IMR-90 (cell line): Measurements from ENCODE around the gene AKAP6. TPM values are rescaled to one million over a fixed set of nuclear protein-coding genes. Genes with fewer than 3 reads are reported as not detected.

Experiments used
- ATAC-seq: fragments of 200-7000 bp; cut with Tn5 transposase; 2 replicates; pipeline ENCODE4 v1.9.1; 2020; ENCODE audit warnings: low read depth, mild to moderate bottlenecking, moderate library complexity
- BruUV-seq: library from RNA; stranded (reverse); fragments of 400-500 nt; replicated peaks from 2 replicates; lab custom pipeline; 2021; lab: Mats Ljungman, UMichigan
- CTCF ChIA-PET: fragments of 300-600 bp; formaldehyde crosslinking; extraction: SDS; loops from one replicate; lab custom pipeline; 2021; ENCODE audit warnings: antibody characterized with exemption; lab: Yijun Ruan, JAX
- POLR2A ChIA-PET: fragments of 300-600 bp; sonication (Branson Sonifier 250); formaldehyde crosslinking; loops from one replicate; lab custom pipeline; 2022; ENCODE audit warnings: antibody characterized with exemption; ENCODE audit not compliant: unreplicated experiment; lab: Charles Lee
- DNase-seq: peaks from one replicate; pipeline ENCODE4 v3.0.0; 2013
- H2AFZ ChIP-seq: replicated peaks from 2 replicates; pipeline ENCODE3; 2013; ENCODE audit warnings: low read length, mild to moderate bottlenecking; ENCODE audit not compliant: poor library complexity
- H2AK5ac ChIP-seq: 2 replicates; pipeline ENCODE4 v1.6.1; 2013; ENCODE audit warnings: low read depth, low read length, inconsistent platforms
- H2AK9ac ChIP-seq: replicated peaks from 2 replicates; pipeline ENCODE3; 2013; ENCODE audit warnings: mild to moderate bottlenecking, low read depth, low read length, moderate library complexity; ENCODE audit not compliant: poor library complexity
- H2BK120ac ChIP-seq: 2 replicates; pipeline ENCODE4 v1.6.1; 2013; ENCODE audit warnings: low read depth, low read length, inconsistent platforms
- H2BK15ac ChIP-seq: 3 replicates; pipeline ENCODE4 v1.6.1; 2013; ENCODE audit warnings: low read depth, low read length, inconsistent platforms
- H2BK20ac ChIP-seq: 2 replicates; pipeline ENCODE4 v1.6.1; 2013; ENCODE audit warnings: low read depth, mild to moderate bottlenecking, inconsistent platforms, low read length, moderate library complexity
- H2BK5ac ChIP-seq: 2 replicates; pipeline ENCODE4 v1.6.1; 2013; ENCODE audit warnings: mild to moderate bottlenecking, low read depth, low read length, inconsistent platforms; ENCODE audit not compliant: poor library complexity, severe bottlenecking
- H3K14ac ChIP-seq: replicated peaks from 2 replicates; pipeline ENCODE4 v1.6.1; 2013; ENCODE audit warnings: low read depth, low read length, inconsistent platforms
- H3K18ac ChIP-seq: 2 replicates; pipeline ENCODE4 v1.6.1; 2013; ENCODE audit warnings: low read depth, low read length, control low read depth
- H3K23ac ChIP-seq: 2 replicates; pipeline ENCODE4 v1.6.1; 2013; ENCODE audit warnings: low read depth, low read length, inconsistent platforms
- H3K27ac ChIP-seq: 2 replicates; pipeline ENCODE4 v1.5.1; 2013; ENCODE audit warnings: mild to moderate bottlenecking, control low read depth, low read length; ENCODE audit not compliant: insufficient read depth
- H3K27me3 ChIP-seq: 2 replicates; pipeline ENCODE4 v1.6.1; 2013; ENCODE audit warnings: low read length; ENCODE audit not compliant: control insufficient read depth, insufficient read depth
- H3K36me3 ChIP-seq: 2 replicates; pipeline ENCODE4 v1.6.1; 2013; ENCODE audit warnings: low read length, mixed read lengths; ENCODE audit not compliant: control insufficient read depth, insufficient read depth
- H3K4ac ChIP-seq: 2 replicates; pipeline ENCODE4 v1.6.1; 2013; ENCODE audit warnings: low read depth, low read length, inconsistent platforms
- H3K4me1 ChIP-seq: 2 replicates; pipeline ENCODE4 v1.6.1; 2013; ENCODE audit warnings: low read length, mixed read lengths; ENCODE audit not compliant: control insufficient read depth, insufficient read depth
- H3K4me2 ChIP-seq: 2 replicates; pipeline ENCODE4 v1.6.1; 2013; ENCODE audit warnings: low read depth, mild to moderate bottlenecking, control low read depth, low read length, moderate library complexity
- H3K4me3 ChIP-seq: 2 replicates; pipeline ENCODE4 v1.5.1; 2013; ENCODE audit warnings: low read depth, mild to moderate bottlenecking, control low read depth, low read length, moderate library complexity; ENCODE audit not compliant: insufficient read depth
- H3K56ac ChIP-seq: 2 replicates; pipeline ENCODE4 v1.6.1; 2013; ENCODE audit warnings: low read length, inconsistent platforms; ENCODE audit not compliant: insufficient read depth; ENCODE audit errors: extremely low read depth
- H3K79me1 ChIP-seq, 2 experiments: 2 replicates each; pipeline ENCODE4 v1.6.1; 2013; ENCODE audit warnings: low read length in 2 of 2, inconsistent platforms in 1 of 2, low read depth in 1 of 2
- H3K9ac ChIP-seq: 2 replicates; pipeline ENCODE4 v1.6.1; 2013; ENCODE audit warnings: low read depth, low read length, control low read depth
- H3K9me1 ChIP-seq: 2 replicates; pipeline ENCODE4 v1.6.1; 2013; ENCODE audit warnings: low read length, inconsistent platforms; ENCODE audit not compliant: insufficient read depth
- H3K9me3 ChIP-seq: 2 replicates; pipeline ENCODE4 v1.6.1; 2013; ENCODE audit warnings: low read length; ENCODE audit not compliant: control insufficient read depth, insufficient read depth
- H4K20me1 ChIP-seq: 2 replicates; pipeline ENCODE4 v1.6.1; 2013; ENCODE audit warnings: low read length, inconsistent platforms; ENCODE audit not compliant: insufficient read depth
- H4K5ac ChIP-seq: 2 replicates; pipeline ENCODE4 v1.6.1; 2013; ENCODE audit warnings: mild to moderate bottlenecking, low read depth, low read length, control low read depth
- H4K8ac ChIP-seq, 2 experiments: 2 replicates each; pipeline ENCODE4 v1.6.1; 2013; ENCODE audit warnings: low read depth in 2 of 2, low read length in 2 of 2, control low read depth in 1 of 2, inconsistent platforms in 1 of 2
- H4K91ac ChIP-seq: 2 replicates; pipeline ENCODE4 v1.6.1; 2013; ENCODE audit warnings: low read depth, low read length, inconsistent platforms; ENCODE audit not compliant: insufficient read depth
- FOS ChIP-seq: fragments of 150-350 bp; IDR thresholded peaks from 2 replicates; pipeline ENCODE4 v1.6.1; 2016; ENCODE audit warnings: low read depth, low read length
- RAD21 ChIP-seq: IDR thresholded peaks from 2 replicates; pipeline ENCODE4 v1.6.1; 2012; ENCODE audit warnings: low read length, improper control_type of control experiment
- dilution Hi-C: fragments of 300-500 bp; cut with HindIII; formaldehyde crosslinking; loops from one replicate; pipeline ENCODE4 v1.14.3; 2018; ENCODE audit warnings: low sequenced_read_pairs; ENCODE audit not compliant: unreplicated experiment
- in situ Hi-C: fragments of 300-500 bp; cut with MboI; formaldehyde crosslinking; loops from 3 replicates; pipeline ENCODE4 v1.14.3; 2019; ENCODE audit warnings: low sequenced_read_pairs, inconsistent platforms, mixed read lengths
- intact Hi-C: fragments of 100-400 bp; cut with micrococcal nuclease; formaldehyde crosslinking; loops from 2 replicates; pipeline ENCODE4 v1.10.0; 2022
- polyA plus RNA-seq, 3 experiments: library from polyadenylated mRNA; depleted of rRNA; stranded (reverse); fragments of >200 nt; gene quantifications; 2 replicates each; pipeline ENCODE4 v1.2.3, GENCODE V29; 2012; ENCODE audit warnings: low replicate concordance in 1 of 3
- total RNA-seq: library from RNA; depleted of rRNA; stranded (reverse); fragments of >200 nt; gene quantifications from 2 replicates; pipeline ENCODE4 v1.2.3, GENCODE V29; 2012
- TF ChIP-seq, protein P1 (sequence below): conservative IDR thresholded peaks from 2 replicates; pipeline ENCODE4 v1.5.1; 2012; ENCODE audit warnings: mild to moderate bottlenecking, low read depth, low read length, improper control_type of control experiment

AKAP6 gene
- total and polyA plus RNA-seq, 2 of the 4 experiments (the other 2 are of a cell fraction), result 0.22 to 1.6 TPM

GRCh38 chr14:32366256-32366879 lies 37.3 kb downstream of the AKAP6 start:
- Histone ChIP-seq H2BK5ac (no peak overlapping the region), H3K18ac (no peak overlapping the region), H3K27ac (no peak overlapping the region), H2AK9ac (no peak overlapping the region), H3K4me3 (no peak overlapping the region), H3K56ac (no peak overlapping the region), H3K4me1 (peaks cover 10% of the 10 kb centered on the region; the same call in 1 of the 2 replicates), H2AFZ (no peak overlapping the region), H3K36me3 (no peaks in the 10 kb centered on the region), H3K27me3 (peaks cover 2% of the 10 kb centered on the region; the same call in 1 of the 2 replicates), H3K79me1 (no peaks in the 10 kb centered on the region), H2BK20ac (no peak overlapping the region), H3K9me3 (no peaks in the 10 kb centered on the region), H2AK5ac (no peak overlapping the region), H3K4ac (no peak overlapping the region), H3K23ac (no peak overlapping the region), H4K20me1 (no peaks in the 10 kb centered on the region), H3K9ac (no peak overlapping the region), H4K5ac (no peak overlapping the region), H3K9me1 (peaks cover 5% of the 10 kb centered on the region; the same call in 1 of the 2 replicates), H3K4me2 (no peak overlapping the region), H2BK15ac (no peak overlapping the region), H2BK120ac (no peak overlapping the region), H4K91ac (no peak overlapping the region), H4K8ac (no peak overlapping the region), H3K14ac (0 out of 2 replicates have a peak overlapping the region, but pooled peaks have one; percentile 46)
- ChIA-PET CTCF (interaction anchor here (0.6 kb wide), 1 partner anchor 1152 kb away, joined by 5 read pairs; no protein-coding TSS in a partner anchor), POLR2A (no interaction called here)
- dilution Hi-C loops (no loop called here), intact Hi-C loops (no loop called here), in situ Hi-C loops (no loop called here)
- DNase-seq (no peak), ATAC-seq (peak; percentile 42; the same call in 1 of the 2 replicates)
- TF ChIP-seq, protein P1, sequence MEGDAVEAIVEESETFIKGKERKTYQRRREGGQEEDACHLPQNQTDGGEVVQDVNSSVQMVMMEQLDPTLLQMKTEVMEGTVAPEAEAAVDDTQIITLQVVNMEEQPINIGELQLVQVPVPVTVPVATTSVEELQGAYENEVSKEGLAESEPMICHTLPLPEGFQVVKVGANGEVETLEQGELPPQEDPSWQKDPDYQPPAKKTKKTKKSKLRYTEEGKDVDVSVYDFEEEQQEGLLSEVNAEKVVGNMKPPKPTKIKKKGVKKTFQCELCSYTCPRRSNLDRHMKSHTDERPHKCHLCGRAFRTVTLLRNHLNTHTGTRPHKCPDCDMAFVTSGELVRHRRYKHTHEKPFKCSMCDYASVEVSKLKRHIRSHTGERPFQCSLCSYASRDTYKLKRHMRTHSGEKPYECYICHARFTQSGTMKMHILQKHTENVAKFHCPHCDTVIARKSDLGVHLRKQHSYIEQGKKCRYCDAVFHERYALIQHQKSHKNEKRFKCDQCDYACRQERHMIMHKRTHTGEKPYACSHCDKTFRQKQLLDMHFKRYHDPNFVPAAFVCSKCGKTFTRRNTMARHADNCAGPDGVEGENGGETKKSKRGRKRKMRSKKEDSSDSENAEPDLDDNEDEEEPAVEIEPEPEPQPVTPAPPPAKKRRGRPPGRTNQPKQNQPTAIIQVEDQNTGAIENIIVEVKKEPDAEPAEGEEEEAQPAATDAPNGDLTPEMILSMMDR, result 0 out of 2 replicates have a peak, but pooled peaks have one; percentile 9
- 0 out of 2 replicates have a peak, but pooled peaks have one; percentile 22 for TF ChIP-seq RAD21
- TF ChIP-seq FOS, result no peak
- BruUV-seq, result no TSS peak
